Stromal cell of bone marrow (primary cell): Measurements from ENCODE around the gene CLEC4F.
"Not testable (repeated sequence)": the region's sequence is repeated elsewhere in the genome, so short reads cannot be mapped to it uniquely, and the experiment has no call there.

Experiments used
- DNase-seq: peaks from one replicate; pipeline ENCODE4 v3.0.0-alpha.2; 2012; ENCODE audit warnings: low read depth

Gene CLEC4F

GRCh38 chr2:70826696-70827350, 6.4 kb upstream of the CLEC4F start:
- no peak for DNase-seq

GRCh38 chr2:70823249-70823648, 2.9 kb upstream of the CLEC4F start:
- DNase-seq = no peak

DNA sequence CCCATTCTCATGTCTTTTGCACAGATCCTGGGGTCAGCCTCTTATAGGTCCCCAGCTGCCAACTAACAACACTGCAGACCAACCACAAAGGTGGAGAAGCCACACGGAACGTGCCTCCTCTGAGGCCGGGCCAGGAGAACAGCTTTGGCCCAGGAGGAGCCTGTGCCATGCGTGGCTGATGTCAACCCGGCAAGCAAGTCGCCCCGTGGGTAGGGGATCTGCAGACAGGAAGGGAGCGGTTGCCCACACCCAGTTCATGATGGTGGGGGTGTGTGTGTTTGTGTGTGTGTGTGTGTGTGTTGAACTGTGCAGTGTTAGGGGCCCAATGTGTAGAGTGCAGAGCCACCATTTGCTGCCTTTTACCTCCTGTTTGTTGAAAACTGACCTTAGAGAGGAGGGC, 2.4 kb upstream of the CLEC4F start:
- DNase-seq = no peak

DNA sequence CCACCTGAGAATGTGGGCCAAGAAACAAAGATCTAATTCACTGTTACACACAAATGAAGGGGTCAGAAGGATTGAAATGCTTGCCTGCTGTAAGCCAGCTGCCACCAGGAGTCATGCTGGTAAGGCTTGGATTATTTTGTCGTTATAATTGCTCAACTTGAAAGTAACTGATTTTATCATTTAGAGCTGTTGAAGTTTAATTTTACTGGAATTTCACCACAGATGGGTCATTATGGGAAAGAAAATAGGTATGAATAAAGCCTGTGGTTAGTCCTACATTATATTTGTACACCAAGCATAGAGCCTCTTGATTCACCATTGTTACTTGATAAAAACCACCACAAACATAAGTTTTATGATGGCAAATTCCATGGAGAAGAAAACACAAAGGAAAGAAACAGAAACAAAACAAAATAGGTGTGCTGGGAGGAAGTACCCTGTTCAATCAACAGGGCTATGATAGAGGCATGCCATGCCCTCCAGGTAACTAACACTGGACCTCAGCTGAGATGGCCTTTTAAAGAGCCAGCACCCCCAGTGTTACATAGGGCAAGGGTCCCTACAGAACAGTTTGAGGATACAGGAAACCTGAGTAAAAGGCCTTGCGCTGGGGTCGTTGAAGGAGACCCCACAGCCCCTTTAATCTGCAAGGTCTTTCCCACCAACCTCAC, 3.0 kb downstream of the CLEC4F start:
- DNase-seq = no peak

DNA sequence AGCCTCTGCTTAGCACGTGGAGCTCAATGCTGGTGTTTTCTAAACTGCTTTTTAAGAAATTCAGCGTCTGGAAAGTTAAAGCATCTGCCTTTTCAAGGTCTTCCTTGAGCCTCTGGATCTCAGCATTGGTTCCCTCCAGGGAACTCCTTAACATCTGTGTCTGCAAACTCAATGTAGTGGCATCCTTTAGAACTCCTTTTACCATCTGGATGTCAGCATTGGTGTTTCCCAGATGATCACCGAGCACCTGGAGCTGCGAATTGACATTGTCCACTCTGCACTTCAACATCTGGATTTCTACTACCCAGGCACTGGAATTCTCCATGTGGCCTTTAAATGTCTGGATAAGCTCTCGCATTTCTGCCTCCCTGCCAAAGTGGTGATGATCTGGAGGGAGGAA, 3.7 kb downstream of the CLEC4F start:
- DNase-seq = no peak

DNA sequence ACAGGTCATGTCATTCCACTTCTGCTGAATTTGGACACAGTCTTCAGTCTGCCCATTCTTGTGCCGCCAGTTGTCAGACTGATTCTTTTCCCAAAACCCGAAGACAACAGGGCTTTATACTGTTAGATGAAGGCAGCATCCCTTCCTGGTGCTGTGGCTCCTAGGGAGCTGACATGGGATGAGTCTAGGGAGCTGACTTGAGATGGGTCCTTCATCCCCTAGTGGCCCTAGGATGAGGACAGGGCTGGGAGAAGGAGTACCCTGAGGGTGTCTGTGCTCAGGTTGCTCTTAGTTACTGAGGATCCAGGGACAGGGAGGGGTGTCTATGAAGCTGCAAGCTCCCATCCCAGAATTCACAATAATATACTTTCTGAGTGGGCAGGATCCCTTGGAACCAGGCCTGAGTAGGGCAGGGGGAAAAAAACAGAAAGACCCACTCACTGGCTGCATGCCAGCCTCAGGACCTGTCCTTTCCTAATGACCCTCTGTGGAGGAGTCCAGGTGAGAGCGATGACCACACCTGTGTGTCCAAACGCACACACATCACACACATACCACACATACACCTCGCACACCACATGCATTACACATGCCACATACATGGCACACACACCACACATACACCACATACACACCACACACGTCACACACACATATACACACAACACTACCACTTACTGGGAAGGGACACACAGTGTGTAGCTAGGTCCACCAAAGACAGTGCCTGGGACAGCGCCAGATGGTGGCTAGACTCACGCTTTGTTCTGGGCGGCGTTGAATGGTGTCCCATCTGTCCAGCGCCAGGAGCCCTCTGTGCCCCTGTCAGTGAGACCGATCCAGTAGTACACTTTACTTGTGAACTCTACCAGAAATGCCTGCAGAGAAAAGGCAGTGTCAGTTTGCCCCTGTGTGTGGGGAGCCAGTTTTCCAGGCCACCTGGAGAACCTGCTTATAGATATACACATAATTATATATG, 11.1 kb downstream of the CLEC4F start:
- no peak for DNase-seq

DNA sequence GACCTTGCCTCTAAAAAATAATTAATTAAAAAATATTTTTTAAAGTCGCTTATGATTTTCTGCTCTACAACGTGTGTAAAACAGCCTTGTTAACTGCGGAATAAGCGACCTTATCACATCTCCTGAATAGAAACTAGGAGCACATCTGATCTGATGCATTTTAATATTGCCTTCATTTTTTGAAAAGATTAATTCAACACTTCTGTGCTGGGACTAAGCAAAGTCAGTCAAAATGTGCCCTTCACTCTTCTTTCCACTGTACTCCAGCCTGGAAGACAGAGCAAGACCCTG, 12.6 kb downstream of the CLEC4F start:
- no peak for DNase-seq

- DNase-seq = no peak
These were observed 13.1 kb downstream of the CLEC4F start for GRCh38 chr2:70807102-70807827.

DNA sequence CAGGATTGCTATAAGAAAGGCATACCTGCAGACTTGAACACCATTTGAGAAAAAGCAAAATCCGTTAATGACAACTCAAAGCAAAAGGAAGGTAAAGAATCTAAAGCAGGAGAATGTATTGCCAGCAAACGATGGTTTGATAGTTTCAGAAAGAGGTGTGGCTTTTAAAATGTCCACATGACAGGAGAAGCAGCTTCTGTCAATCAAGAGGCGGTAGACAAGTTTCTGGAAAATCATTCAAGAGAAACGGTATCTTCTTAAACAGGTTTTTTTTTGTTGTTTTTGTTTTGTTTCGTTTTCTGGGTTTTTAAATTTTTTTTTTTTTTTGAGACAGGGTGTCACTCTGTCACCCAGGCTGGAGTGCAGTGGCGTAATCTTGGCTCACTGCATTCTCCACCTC, 13.8 kb downstream of the CLEC4F start:
- no peak for DNase-seq

GRCh38 chr2:70806013-70806412, 14.4 kb downstream of the CLEC4F start:
- no peak for DNase-seq

DNA sequence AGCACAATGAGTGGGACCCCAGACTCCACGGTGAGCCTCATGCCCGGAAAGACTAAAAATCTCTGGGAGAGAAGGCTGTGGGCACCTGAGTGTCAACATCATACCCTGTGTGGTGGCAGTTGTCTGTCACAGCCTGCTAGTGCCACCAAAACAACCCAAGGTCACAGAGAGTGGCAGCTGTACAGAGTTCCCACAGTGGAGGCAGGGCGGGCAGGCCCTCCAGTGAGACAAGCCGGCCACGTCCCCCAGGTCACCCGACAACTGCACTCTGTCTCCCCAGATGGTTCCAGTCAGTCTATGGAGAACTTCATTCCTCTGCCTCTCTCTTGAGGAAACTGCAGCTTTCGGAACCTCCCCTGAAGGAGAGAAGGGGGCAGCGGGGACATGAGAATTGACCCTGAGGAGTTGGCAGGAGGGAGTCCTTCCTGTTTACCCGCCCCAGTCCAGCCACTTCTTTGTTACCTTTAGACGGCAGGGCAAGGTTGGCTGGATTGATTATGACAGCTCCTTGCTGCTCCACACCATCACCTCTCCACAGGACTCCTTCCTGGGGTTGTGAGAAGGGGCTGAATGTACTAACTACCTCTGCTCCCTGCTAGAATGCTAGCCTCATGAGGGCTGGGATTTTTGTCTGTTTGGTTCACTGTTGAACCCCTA, 18.7 kb downstream of the CLEC4F start:
- DNase-seq = no peak

DNA sequence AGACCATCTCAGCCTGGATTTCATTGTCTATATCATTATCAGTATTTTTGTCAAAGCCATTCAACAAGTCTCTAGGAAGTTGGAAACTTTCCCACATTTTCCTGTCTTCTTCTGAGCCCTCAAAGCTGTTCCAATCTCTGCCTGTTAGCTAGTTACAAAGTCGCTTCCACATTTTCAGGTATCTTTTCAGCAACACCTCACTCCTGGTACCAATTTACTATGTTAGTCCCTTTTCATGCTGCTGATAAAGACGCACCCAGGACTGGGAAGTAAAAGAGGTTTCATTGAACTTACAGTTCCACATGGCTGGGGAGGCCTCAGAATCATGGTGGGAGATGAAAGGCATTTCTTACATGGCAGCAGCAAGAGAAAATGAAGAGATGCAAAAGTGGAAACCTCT, 20.7 kb downstream of the CLEC4F start:
- DNase-seq = no peak

GRCh38 chr2:70797996-70798395, 22.4 kb downstream of the CLEC4F start:
- not testable (repeated sequence) for DNase-seq

- DNase-seq = no peak
These were observed 22.9 kb downstream of the CLEC4F start for GRCh38 chr2:70797506-70797905.

GRCh38 chr2:70796262-70796661, 24.1 kb downstream of the CLEC4F start:
- DNase-seq = no peak

- no peak for DNase-seq
These were observed 25.0 kb downstream of the CLEC4F start for GRCh38 chr2:70795164-70795995.

DNA sequence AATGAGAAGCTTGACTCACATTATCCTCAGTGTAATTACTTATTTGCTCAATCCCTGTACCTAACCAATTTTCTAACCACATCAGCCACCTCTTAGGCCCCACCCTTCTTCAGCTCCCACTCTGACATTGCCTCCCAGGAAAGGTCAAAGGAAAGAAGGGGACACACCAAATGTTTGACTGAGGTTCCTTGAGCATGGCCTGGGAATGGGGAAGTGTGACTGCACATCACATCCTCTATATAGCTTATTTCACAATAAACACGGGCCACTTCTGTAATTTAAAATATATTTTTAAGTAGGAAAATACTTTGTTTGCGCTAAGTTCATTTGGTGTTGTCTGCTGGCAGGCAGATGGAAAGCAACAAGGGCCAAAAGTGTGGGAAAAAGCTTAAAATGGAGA, 26.9 kb downstream of the CLEC4F start:
- no peak for DNase-seq

DNA sequence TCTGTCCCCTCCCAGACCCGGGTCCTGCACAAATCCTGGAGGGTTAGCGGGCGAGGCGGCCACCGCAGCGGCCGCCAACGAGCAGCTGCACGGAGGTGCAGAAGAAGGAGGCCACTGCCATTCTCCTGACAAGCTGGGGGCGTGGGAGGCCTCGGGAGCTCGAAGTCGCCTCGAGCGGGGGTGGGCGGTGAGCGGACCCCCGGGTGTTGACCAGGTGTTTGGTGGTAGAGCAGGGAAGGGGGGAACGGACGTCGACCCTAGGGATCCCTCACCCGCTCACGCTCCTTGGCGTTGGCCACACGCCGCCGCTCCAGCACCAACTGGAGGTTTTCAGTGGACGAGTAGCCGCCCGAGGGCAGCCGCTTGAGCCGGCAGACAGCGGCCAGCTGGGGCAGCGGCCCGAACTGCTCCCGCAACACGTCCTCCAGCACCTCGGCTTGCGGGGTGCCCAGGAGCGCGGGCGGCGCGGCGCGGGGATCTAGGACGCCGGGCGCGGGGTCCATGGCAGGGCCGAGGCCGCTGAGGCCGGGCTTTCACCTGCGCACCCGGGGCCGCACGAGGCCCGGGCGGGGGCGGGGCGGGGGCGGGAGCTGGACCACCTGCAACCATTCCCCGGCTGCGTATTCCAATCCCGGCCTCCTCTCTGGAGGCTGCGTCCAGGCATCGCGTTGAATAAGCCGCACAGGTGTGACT, 30.1 kb downstream of the CLEC4F start, which contains the start of gene FIGLA:
Gene FIGLA (minus strand): TSS at position 508 of the 693 bp plus-strand sequence. CDS start 5 bp downstream, at position 503.
- no peak for DNase-seq

GRCh38 chr2:70789304-70790135, 30.9 kb downstream of the CLEC4F start:
- peak; percentile 25 for DNase-seq
